Neural cell (in vitro differentiated cells): Measurements from ENCODE around the gene OXNAD1. TPM values are rescaled to one million over a fixed set of nuclear protein-coding genes. Genes with fewer than 3 reads are reported as not detected.

Experiments used
- H2AFZ ChIP-seq: fragments of 200-600, 300-800 bp; sonication (generic), shearing (Covaris generic); 2 replicates; pipeline ENCODE4 v1.6.0; 2014; ENCODE audit warnings: low read depth, mild to moderate bottlenecking, antibody characterized with exemption, low read length, moderate library complexity
- H3F3A ChIP-seq: fragments of 200-600 bp; shearing (Covaris generic); 2 replicates; pipeline ENCODE4 v1.6.1; 2016; ENCODE audit warnings: mild to moderate bottlenecking, moderate library complexity, mixed read lengths, antibody characterized with exemption, low read length; ENCODE audit not compliant: insufficient read depth, poor library complexity, severe bottlenecking
- H3K27ac ChIP-seq: fragments of 200-600, 300-800 bp; sonication (generic), shearing (Covaris generic); 2 replicates; pipeline ENCODE4 v1.5.1; 2014; ENCODE audit warnings: mild to moderate bottlenecking, low read length, moderate library complexity
- H3K27me3 ChIP-seq: fragments of 300-800, 200-600 bp; sonication (generic), shearing (Covaris generic); 2 replicates; pipeline ENCODE4 v1.6.0; 2014; ENCODE audit warnings: mild to moderate bottlenecking, low read depth, low read length, moderate library complexity; ENCODE audit not compliant: insufficient read depth
- H3K36me3 ChIP-seq: fragments of 300-800, 200-600 bp; sonication (generic), shearing (Covaris generic); 2 replicates; pipeline ENCODE4 v1.5.1; 2014; ENCODE audit warnings: mild to moderate bottlenecking, antibody characterized with exemption, low read length, moderate library complexity; ENCODE audit not compliant: insufficient read depth
- H3K4me2 ChIP-seq: fragments of 300-800, 200-600 bp; sonication (generic), shearing (Covaris generic); 2 replicates; pipeline ENCODE4 v1.6.0; 2014; ENCODE audit warnings: mild to moderate bottlenecking, low read length
- H3K4me3 ChIP-seq: fragments of 300-800, 200-600 bp; sonication (generic), shearing (Covaris generic); 2 replicates; pipeline ENCODE4 v1.5.1; 2014; ENCODE audit warnings: mild to moderate bottlenecking, low read length, moderate library complexity
- H3K79me2 ChIP-seq: fragments of 200-600 bp; shearing (Covaris generic); replicated peaks from 2 replicates; pipeline ENCODE4 v1.6.0; 2014; ENCODE audit warnings: mild to moderate bottlenecking, low read length, moderate library complexity; ENCODE audit not compliant: insufficient read depth
- H3K9ac ChIP-seq: fragments of 300-800, 200-600 bp; sonication (generic), shearing (Covaris generic); 2 replicates; pipeline ENCODE4 v1.6.1; 2016; ENCODE audit warnings: mild to moderate bottlenecking, low read length, mixed read lengths
- H3K9me2 ChIP-seq: fragments of 200-600 bp; shearing (Covaris generic); 2 replicates; pipeline ENCODE4 v1.6.1; 2016; ENCODE audit warnings: mild to moderate bottlenecking, low read length, mixed read lengths; ENCODE audit not compliant: insufficient read depth
- H3K9me3 ChIP-seq: fragments of 200-600, 300-800 bp; sonication (generic), shearing (Covaris generic); 2 replicates; pipeline ENCODE4 v1.6.1; 2016; ENCODE audit warnings: mild to moderate bottlenecking, mixed run types, low read length, moderate library complexity, mixed read lengths
- H4K20me1 ChIP-seq: fragments of 200-600 bp; shearing (Covaris generic); 2 replicates; pipeline ENCODE4 v1.6.1; 2016; ENCODE audit warnings: mild to moderate bottlenecking, mixed run types; ENCODE audit not compliant: insufficient read depth
- CTCF ChIP-seq: fragments of 450-650 bp; IDR thresholded peaks from 2 replicates; pipeline ENCODE4 v1.5.1; 2014; ENCODE audit warnings: antibody characterized with exemption, mild to moderate bottlenecking, moderate library complexity; ENCODE audit not compliant: poor library complexity, severe bottlenecking
- EP300 ChIP-seq: fragments of 450-650 bp; conservative IDR thresholded peaks from 2 replicates; pipeline ENCODE4 v1.6.1; 2014; ENCODE audit warnings: antibody characterized with exemption, mild to moderate bottlenecking, moderate library complexity; ENCODE audit not compliant: poor library complexity, severe bottlenecking
- EZH2 ChIP-seq: fragments of 200-600, 300-800 bp; shearing (Covaris generic), sonication (generic); IDR thresholded peaks from 2 replicates; pipeline ENCODE4 v1.6.1; 2014; ENCODE audit warnings: antibody characterized with exemption, low read length, borderline replicate concordance, mild to moderate bottlenecking; ENCODE audit not compliant: insufficient read depth, poor library complexity, severe bottlenecking
- MXI1 ChIP-seq: fragments of 450-650 bp; conservative IDR thresholded peaks from 2 replicates; pipeline ENCODE4 v1.6.1; 2014; ENCODE audit warnings: antibody characterized with exemption, mild to moderate bottlenecking; ENCODE audit not compliant: poor library complexity, severe bottlenecking
- POLR2AphosphoS5 ChIP-seq: IDR thresholded peaks from 2 replicates; pipeline ENCODE4 v1.6.1; 2012
- RAD21 ChIP-seq: fragments of 450-650 bp; conservative IDR thresholded peaks from 2 replicates; pipeline ENCODE4 v1.6.1; 2014; ENCODE audit warnings: antibody characterized with exemption, mild to moderate bottlenecking, moderate library complexity
- REST ChIP-seq: IDR thresholded peaks from 2 replicates; pipeline ENCODE4 v1.6.1; 2012; ENCODE audit warnings: borderline replicate concordance
- SMC3 ChIP-seq: fragments of 450-650 bp; conservative IDR thresholded peaks from 2 replicates; pipeline ENCODE4 v1.6.1; 2014; ENCODE audit warnings: antibody characterized with exemption, mild to moderate bottlenecking, moderate library complexity; ENCODE audit not compliant: poor library complexity
- TAF1 ChIP-seq: IDR thresholded peaks from 2 replicates; pipeline ENCODE4 v1.6.1; 2012; ENCODE audit warnings: low read depth
- polyA plus RNA-seq: library from polyadenylated mRNA; depleted of rRNA; stranded (reverse); fragments of >200 nt; gene quantifications from 2 replicates; pipeline ENCODE4 v1.2.3, GENCODE V29; 2014

OXNAD1 gene
- polyA plus RNA-seq, 1 donor from 2014 or later: 16.4 TPM

- no peak overlapping the region for H2AFZ ChIP-seq
- no peaks in the 10 kb centered on the region for H3K9me3 ChIP-seq
- H3K4me3 ChIP-seq: no peak overlapping the region
- H3K27me3 ChIP-seq: no peaks in the 10 kb centered on the region
- no peak overlapping the region for H3K4me2 ChIP-seq
- no peak overlapping the region for H3K9ac ChIP-seq
- no peak overlapping the region for H3K27ac ChIP-seq
- H3F3A ChIP-seq: no peaks in the 10 kb centered on the region
- no peaks in the 10 kb centered on the region for H3K36me3 ChIP-seq
- TF ChIP-seq MXI1 (no peak), CTCF (no peak)
- no peaks in the 10 kb centered on the region for H3K9me2 ChIP-seq
- H4K20me1 ChIP-seq: no peaks in the 10 kb centered on the region
- H3K79me2 ChIP-seq: no peaks in the 10 kb centered on the region
Measured at GRCh38 chr3:16241225-16241624, 23.8 kb upstream of the OXNAD1 start.

GRCh38 chr3:16242177-16242576 lies 22.8 kb upstream of the OXNAD1 start:
- H4K20me1 ChIP-seq: no peaks in the 10 kb centered on the region
- H3K9ac ChIP-seq: no peak overlapping the region
- H3K4me3 ChIP-seq: no peak overlapping the region
- TF ChIP-seq SMC3: no peak
- no peak for TF ChIP-seq EP300
- TF ChIP-seq MXI1: no peak
- TF ChIP-seq RAD21: no peak
- TF ChIP-seq TAF1: no peak
- TF ChIP-seq REST: no peak
- no peak for TF ChIP-seq CTCF
- no peak for TF ChIP-seq POLR2AphosphoS5
- TF ChIP-seq EZH2: no peak
- H2AFZ ChIP-seq: no peak overlapping the region
- H3K4me2 ChIP-seq: no peak overlapping the region
- H3K27ac ChIP-seq: no peak overlapping the region
- no peaks in the 10 kb centered on the region for H3K79me2 ChIP-seq
- H3K36me3 ChIP-seq: no peaks in the 10 kb centered on the region
- H3K27me3 ChIP-seq: no peaks in the 10 kb centered on the region
- no peaks in the 10 kb centered on the region for H3F3A ChIP-seq
- H3K9me3 ChIP-seq: no peaks in the 10 kb centered on the region
- no peaks in the 10 kb centered on the region for H3K9me2 ChIP-seq
